Type B pancreatic cell (in vitro differentiated cells): ENCODE measurements around the gene POU2AF1. TPM values are rescaled to one million over a fixed set of nuclear protein-coding genes. Genes with fewer than 3 reads are reported as not detected.

Experiments used
- DNase-seq: peaks from one replicate; pipeline ENCODE4 v3.0.0; 2021; ENCODE audit warnings: mixed read lengths; ENCODE audit not compliant: unreplicated experiment; ENCODE audit errors: extremely low spot score
- H3K27ac Mint-ChIP-seq: 2 replicates; pipeline ENCODE4 v1.8.0; 2021; ENCODE audit warnings: mild to moderate bottlenecking, mixed read lengths
- H3K27me3 Mint-ChIP-seq: 2 replicates; pipeline ENCODE4 v1.8.0; 2021; ENCODE audit warnings: mixed read lengths
- H3K36me3 Mint-ChIP-seq: 2 replicates; pipeline ENCODE4 v1.8.0; 2021; ENCODE audit warnings: mixed read lengths
- H3K4me1 Mint-ChIP-seq: one replicate; pipeline ENCODE4 v1.8.0; 2021; ENCODE audit warnings: mixed read lengths; ENCODE audit not compliant: unreplicated experiment
- H3K4me3 Mint-ChIP-seq: 2 replicates; pipeline ENCODE4 v1.8.0; 2021; ENCODE audit warnings: mild to moderate bottlenecking, mixed read lengths
- H3K9me3 Mint-ChIP-seq: 2 replicates; pipeline ENCODE4 v1.8.0; 2021; ENCODE audit warnings: mixed read lengths
- CTCF ChIP-seq: fragments of 200-600 bp; sonication (generic); conservative IDR thresholded peaks from 2 replicates; pipeline ENCODE4 v1.5.0; 2021; ENCODE audit warnings: antibody characterized with exemption, mild to moderate bottlenecking
- total RNA-seq: library from RNA; stranded (reverse); gene quantifications from 2 replicates; pipeline ENCODE4 v1.2.1, GENCODE V29; 2021; ENCODE audit warnings: low replicate concordance

POU2AF1 gene
- total RNA-seq, 1 donor from 2014 or later, result 0.24 TPM

GRCh38 chr11:111367411-111368284, 11.4 kb downstream of the POU2AF1 start:
- peaks cover 5% of the 10 kb centered on the region for H3K4me1 Mint-ChIP-seq
- H3K9me3 Mint-ChIP-seq, result peaks cover 12% of the 10 kb centered on the region
- H3K27ac Mint-ChIP-seq, result no peak overlapping the region
- no peak for TF ChIP-seq CTCF
- H3K27me3 Mint-ChIP-seq, result peaks cover 2% of the 10 kb centered on the region
- no peak for DNase-seq
- no peaks in the 10 kb centered on the region for H3K36me3 Mint-ChIP-seq
- no peak overlapping the region for H3K4me3 Mint-ChIP-seq

DNA sequence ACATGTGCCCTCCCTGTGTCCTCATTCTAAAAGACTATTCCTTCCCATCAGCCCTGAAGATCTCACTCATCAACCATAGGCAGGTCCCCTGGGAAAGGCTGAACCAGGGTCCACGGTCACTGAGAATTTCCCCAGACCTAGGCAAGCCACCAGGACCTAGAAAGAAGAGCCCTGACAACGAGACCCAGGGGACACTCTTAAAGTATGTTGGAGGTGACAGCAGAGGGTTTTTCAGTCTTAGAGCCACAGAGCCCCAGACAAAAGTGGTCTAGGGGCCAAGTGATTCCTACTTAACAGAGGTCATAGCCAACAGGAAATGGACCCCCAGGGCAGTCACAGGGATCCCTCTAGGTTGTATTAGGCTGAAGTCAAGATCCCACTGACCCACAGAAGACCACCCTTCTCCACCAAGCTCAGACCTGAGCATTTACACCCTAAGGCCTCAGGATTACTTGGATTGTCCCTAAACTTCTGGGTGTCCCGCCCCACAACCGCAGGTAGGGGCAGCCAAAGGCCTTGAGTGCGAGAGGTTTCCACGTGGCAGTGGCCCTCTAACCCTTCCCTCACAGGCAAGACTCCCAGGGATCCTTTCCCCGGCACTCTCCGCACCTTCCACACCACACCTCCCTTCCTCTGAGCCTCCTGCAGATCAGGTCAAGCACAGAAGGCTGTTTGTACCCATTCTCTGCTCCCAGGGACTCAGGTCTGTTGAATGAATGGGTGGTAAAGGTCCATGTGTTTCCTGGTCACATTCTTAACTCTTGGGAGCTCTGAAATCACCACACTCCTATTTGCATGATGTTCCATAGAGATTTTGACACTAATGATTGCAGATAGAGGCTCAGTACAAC, 12.3 kb downstream of the POU2AF1 start:
- no peak overlapping the region for H3K27ac Mint-ChIP-seq
- no peak for TF ChIP-seq CTCF
- H3K4me1 Mint-ChIP-seq, result peaks cover 7% of the 10 kb centered on the region
- H3K27me3 Mint-ChIP-seq, result peaks cover 2% of the 10 kb centered on the region
- no peaks in the 10 kb centered on the region for H3K36me3 Mint-ChIP-seq
- H3K4me3 Mint-ChIP-seq, result no peak overlapping the region
- peaks cover 12% of the 10 kb centered on the region for H3K9me3 Mint-ChIP-seq
- no peak for DNase-seq

DNA sequence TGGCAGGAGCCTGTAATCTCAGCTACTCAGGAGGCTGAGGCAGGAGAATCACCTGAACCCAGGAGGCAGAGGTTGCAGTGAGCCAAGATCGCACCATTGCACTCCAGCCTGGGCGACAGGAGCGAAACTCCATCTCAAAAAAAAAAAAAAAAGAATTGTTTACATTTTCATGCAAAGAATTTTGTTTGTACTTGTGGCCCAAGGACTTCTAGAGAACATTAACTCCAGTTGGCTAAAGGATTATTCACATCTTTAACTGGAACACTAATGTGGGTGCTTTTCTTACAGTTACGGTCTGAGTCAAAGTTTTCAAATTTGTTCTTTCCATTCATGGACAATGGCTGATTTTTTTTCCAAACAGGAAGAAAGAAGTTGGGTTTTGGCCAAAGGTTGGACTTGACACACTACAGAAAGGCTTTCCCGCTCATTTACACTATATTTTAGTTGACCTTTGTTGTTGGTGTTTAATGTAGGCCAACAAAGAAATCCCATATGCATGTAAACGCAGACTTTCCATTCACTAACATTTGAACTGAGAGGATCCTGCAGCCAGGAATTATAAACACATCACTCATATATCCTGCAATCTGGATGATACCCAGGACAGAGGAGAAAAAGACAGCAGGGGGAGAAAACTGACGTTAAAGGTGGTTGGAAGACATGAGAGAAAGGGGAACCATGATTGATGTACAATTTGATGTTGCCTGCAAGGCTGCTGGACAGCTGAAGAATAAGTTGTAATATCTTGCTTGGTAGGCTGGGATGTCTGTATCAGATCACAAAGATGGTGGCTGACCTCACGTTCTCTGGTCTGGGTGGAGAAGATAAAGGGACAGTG, 13.1 kb downstream of the POU2AF1 start:
- no peak for TF ChIP-seq CTCF
- H3K36me3 Mint-ChIP-seq, result no peaks in the 10 kb centered on the region
- peaks cover 19% of the 10 kb centered on the region for H3K9me3 Mint-ChIP-seq
- peaks cover 16% of the 10 kb centered on the region for H3K4me1 Mint-ChIP-seq
- peaks cover 2% of the 10 kb centered on the region for H3K27me3 Mint-ChIP-seq
- DNase-seq, result no peak
- H3K27ac Mint-ChIP-seq, result no peak overlapping the region
- H3K4me3 Mint-ChIP-seq, result no peak overlapping the region

DNA sequence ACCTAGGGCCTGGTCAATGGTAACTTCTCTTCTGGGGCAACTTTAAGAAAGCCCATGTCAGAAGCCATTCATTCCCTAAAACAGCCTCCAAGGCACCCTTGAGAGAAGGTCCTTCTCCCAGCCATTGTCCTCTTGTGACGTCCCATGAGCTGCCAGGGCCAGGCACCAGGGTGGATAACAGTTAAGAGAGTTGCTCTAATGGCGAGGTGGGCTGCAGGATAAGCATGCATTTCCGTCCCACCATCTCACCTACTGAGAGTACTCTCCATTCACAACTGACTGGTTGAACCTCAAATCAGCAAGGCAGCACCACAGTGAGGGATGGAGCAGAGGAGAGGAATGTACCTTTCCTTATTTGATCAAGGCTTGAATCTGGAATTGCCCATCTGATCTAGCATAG, 14.6 kb downstream of the POU2AF1 start:
- no peak for DNase-seq
- no peak for TF ChIP-seq CTCF
- H3K9me3 Mint-ChIP-seq, result peaks cover 21% of the 10 kb centered on the region
- H3K4me1 Mint-ChIP-seq, result peaks cover 18% of the 10 kb centered on the region
- no peak overlapping the region for H3K4me3 Mint-ChIP-seq
- H3K36me3 Mint-ChIP-seq, result no peaks in the 10 kb centered on the region
- H3K27me3 Mint-ChIP-seq, result peaks cover under 1% of the 10 kb centered on the region
- no peak overlapping the region for H3K27ac Mint-ChIP-seq

DNA sequence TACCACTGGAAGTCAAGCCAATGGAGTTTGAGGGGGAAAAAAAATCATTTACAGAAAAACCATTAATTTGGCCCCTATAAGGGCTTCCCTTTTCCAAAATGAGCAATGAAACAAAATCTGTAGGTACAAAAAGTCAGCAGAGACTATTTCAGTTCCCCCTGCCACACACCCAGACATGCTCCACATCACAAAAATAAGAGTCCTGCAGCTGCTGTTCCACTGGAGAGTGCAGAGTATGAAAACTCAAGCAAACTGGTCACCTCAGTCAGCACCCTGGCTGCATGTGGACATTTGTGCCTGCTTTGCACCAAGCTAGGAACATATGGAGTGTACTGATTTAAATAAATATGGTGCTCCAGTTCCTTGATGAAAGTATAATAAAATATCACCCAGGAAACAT, 15.1 kb downstream of the POU2AF1 start:
- H3K4me3 Mint-ChIP-seq, result no peak overlapping the region
- no peaks in the 10 kb centered on the region for H3K27me3 Mint-ChIP-seq
- no peak for TF ChIP-seq CTCF
- no peak overlapping the region for H3K27ac Mint-ChIP-seq
- no peaks in the 10 kb centered on the region for H3K36me3 Mint-ChIP-seq
- peaks cover 21% of the 10 kb centered on the region for H3K9me3 Mint-ChIP-seq
- H3K4me1 Mint-ChIP-seq, result peaks cover 18% of the 10 kb centered on the region
- no peak for DNase-seq
